OCI-LY1 (cell line): ENCODE measurements around the gene RHOJ.

Experiments
- H2AFZ ChIP-seq: fragments of 200-600 bp; sonication (generic), shearing (Covaris generic); 2 replicates; pipeline ENCODE4 v1.6.0; 2014; ENCODE audit warnings: antibody characterized with exemption, mild to moderate bottlenecking, low read length
- H3F3A ChIP-seq: fragments of 200-600 bp; sonication (generic), shearing (Covaris generic); 2 replicates; pipeline ENCODE4 v1.6.0; 2014; ENCODE audit warnings: mild to moderate bottlenecking, antibody characterized with exemption, low read length, moderate library complexity; ENCODE audit not compliant: insufficient read depth
- H3K27ac ChIP-seq: fragments of 200-600 bp; sonication (generic); 2 replicates; pipeline ENCODE4 v1.5.1; 2014; ENCODE audit warnings: low read length, mixed run types, mild to moderate bottlenecking, low read depth; ENCODE audit not compliant: poor library complexity, severe bottlenecking
- H3K27me3 ChIP-seq: fragments of 200-600 bp; sonication (generic); 2 replicates; pipeline ENCODE4 v1.6.0; 2014; ENCODE audit warnings: antibody characterized with exemption, mild to moderate bottlenecking, low read length, moderate library complexity; ENCODE audit not compliant: insufficient read depth
- H3K36me3 ChIP-seq: fragments of 200-600 bp; sonication (generic); 2 replicates; pipeline ENCODE4 v1.6.1; 2014; ENCODE audit warnings: mild to moderate bottlenecking, antibody characterized with exemption, low read length, moderate library complexity, mixed read lengths; ENCODE audit not compliant: insufficient read depth
- H3K4me1 ChIP-seq: fragments of 200-600 bp; sonication (generic); 2 replicates; pipeline ENCODE4 v1.5.1; 2014; ENCODE audit warnings: mild to moderate bottlenecking, low read length, moderate library complexity; ENCODE audit not compliant: insufficient read depth, severe bottlenecking
- H3K4me2 ChIP-seq: fragments of 200-600 bp; sonication (generic), shearing (Covaris generic); 2 replicates; pipeline ENCODE4 v1.6.1; 2014; ENCODE audit warnings: low read length
- H3K4me3 ChIP-seq: fragments of 200-600 bp; sonication (generic); 2 replicates; pipeline ENCODE4 v1.5.1; 2014; ENCODE audit warnings: low read length, low read depth, mild to moderate bottlenecking, mixed read lengths; ENCODE audit not compliant: poor library complexity, severe bottlenecking
- H3K79me2 ChIP-seq: fragments of 200-600 bp; shearing (Covaris generic); 2 replicates; pipeline ENCODE4 v1.6.1; 2016; ENCODE audit warnings: mixed run types, low read length, mixed read lengths; ENCODE audit not compliant: insufficient read depth
- H3K9ac ChIP-seq: fragments of 200-600 bp; sonication (generic), shearing (Covaris generic); 2 replicates; pipeline ENCODE4 v1.6.1; 2014; ENCODE audit warnings: mild to moderate bottlenecking, low read length, mixed read lengths
- H3K9me2 ChIP-seq: fragments of 200-600 bp; sonication (generic), shearing (Covaris generic); 2 replicates; pipeline ENCODE4 v1.6.1; 2014; ENCODE audit warnings: low read depth, mild to moderate bottlenecking, low read length, mixed read lengths
- H3K9me3 ChIP-seq: fragments of 200-600 bp; shearing (Covaris generic); 2 replicates; pipeline ENCODE4 v1.6.1; 2014; ENCODE audit warnings: low read length, mixed read lengths
- H4K20me1 ChIP-seq: fragments of 200-600 bp; sonication (generic), shearing (Covaris generic); 2 replicates; pipeline ENCODE4 v1.6.0; 2016; ENCODE audit warnings: mild to moderate bottlenecking, low read length; ENCODE audit not compliant: insufficient read depth
- CTCF ChIP-seq: fragments of 200-600 bp; sonication (generic), shearing (Covaris generic); IDR thresholded peaks from 2 replicates; pipeline ENCODE4 v1.5.1; 2017; ENCODE audit warnings: mild to moderate bottlenecking, antibody characterized with exemption, low read length, moderate library complexity, mixed read lengths
- EZH2 ChIP-seq: fragments of 200-600 bp; sonication (generic), shearing (Covaris generic); IDR thresholded peaks from 2 replicates; pipeline ENCODE4 v1.8.0; 2017; ENCODE audit warnings: borderline replicate concordance, mixed run types, mild to moderate bottlenecking, antibody characterized with exemption, low read length, moderate library complexity, mixed read lengths

RHOJ gene

GRCh38 chr14:63200035-63200740, 4.1 kb upstream of the RHOJ start:
- H3K79me2 ChIP-seq = no peaks in the 10 kb centered on the region
- H3K4me2 ChIP-seq = no peak overlapping the region
- H3K4me3 ChIP-seq = no peak overlapping the region
- no peak overlapping the region for H3K27ac ChIP-seq
- no peaks in the 10 kb centered on the region for H3K9me3 ChIP-seq
- H3K36me3 ChIP-seq = no peaks in the 10 kb centered on the region
- no peaks in the 10 kb centered on the region for H3K9me2 ChIP-seq
- H3K27me3 ChIP-seq = no peaks in the 10 kb centered on the region
- no peaks in the 10 kb centered on the region for H4K20me1 ChIP-seq
- no peaks in the 10 kb centered on the region for H3K4me1 ChIP-seq
- H3K9ac ChIP-seq = no peak overlapping the region
- TF ChIP-seq CTCF = no peak
- TF ChIP-seq EZH2 = no peak
- no peak overlapping the region for H2AFZ ChIP-seq
- H3F3A ChIP-seq = no peaks in the 10 kb centered on the region

DNA sequence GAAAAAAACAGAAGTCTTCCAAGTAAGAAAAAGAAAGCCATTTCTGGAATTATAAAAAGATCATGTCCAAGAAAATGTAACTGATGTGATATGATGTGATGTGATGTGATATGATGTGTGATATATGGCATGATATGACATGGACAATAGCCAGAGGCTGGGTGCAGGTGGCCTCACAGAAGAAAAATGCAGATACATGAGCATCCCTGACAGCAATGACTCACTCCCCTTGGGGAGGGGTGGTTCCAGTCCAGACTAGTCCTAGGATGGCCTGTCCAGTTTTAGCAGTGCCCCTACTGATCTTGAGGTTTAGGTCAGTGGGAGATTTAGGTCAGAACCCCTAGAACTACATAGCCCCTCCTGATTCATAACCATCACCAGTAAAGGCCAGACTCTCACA, 3.5 kb upstream of the RHOJ start:
- Histone ChIP-seq H3K4me2 (no peak overlapping the region), H3K9me3 (no peaks in the 10 kb centered on the region), H3K27me3 (no peaks in the 10 kb centered on the region), H3K36me3 (no peaks in the 10 kb centered on the region), H3K9me2 (no peaks in the 10 kb centered on the region), H3K79me2 (no peaks in the 10 kb centered on the region), H3K27ac (no peak overlapping the region), H2AFZ (no peak overlapping the region), H3K4me3 (no peak overlapping the region), H3K4me1 (no peaks in the 10 kb centered on the region), H3K9ac (no peak overlapping the region), H4K20me1 (no peaks in the 10 kb centered on the region), H3F3A (no peaks in the 10 kb centered on the region)
- TF ChIP-seq EZH2 (no peak), CTCF (no peak)

- Histone ChIP-seq H3K9ac (no peak overlapping the region), H3K4me3 (no peak overlapping the region), H3K4me1 (no peaks in the 10 kb centered on the region), H3K27me3 (no peaks in the 10 kb centered on the region), H3K9me3 (no peaks in the 10 kb centered on the region), H3K9me2 (no peaks in the 10 kb centered on the region), H3K4me2 (no peak overlapping the region), H3F3A (no peaks in the 10 kb centered on the region), H3K79me2 (no peaks in the 10 kb centered on the region), H4K20me1 (no peaks in the 10 kb centered on the region), H3K27ac (no peak overlapping the region), H2AFZ (no peak overlapping the region), H3K36me3 (no peaks in the 10 kb centered on the region)
- TF ChIP-seq CTCF (no peak), EZH2 (no peak)
Measured at GRCh38 chr14:63203015-63203414, 1.2 kb upstream of the RHOJ start.
